Esophagus squamous epithelium (tissue), 5 donors: ENCODE measurements around the gene MBTD1. TPM values are rescaled to one million over a fixed set of nuclear protein-coding genes. Genes with fewer than 3 reads are reported as not detected.

ENCODE experiments used
- DNase-seq: peaks from one replicate; lab custom pipeline; 2025; lab: John Stamatoyannopoulos, UW
- H3K27ac ChIP-seq, 4 donors: fragments of 200-600 bp; sonication (generic); one replicate each; pipeline ENCODE4 v1.5.1; 2016 to 2019; ENCODE audit warnings: mild to moderate bottlenecking in 1 of 4
- H3K27me3 ChIP-seq, 4 donors: fragments of 200-600 bp; sonication (generic); 1 replicate in 3 of 4; 2 replicates in 1 of 4; pipeline versions ENCODE4 v1.5.1 to v1.6.0; 2017 to 2021; ENCODE audit warnings: antibody characterized with exemption in 1 of 4
- H3K36me3 ChIP-seq, 3 donors: fragments of 200-600 bp; sonication (generic); one replicate each; pipeline ENCODE4 v1.5.1; 2016 to 2019
- H3K4me1 ChIP-seq, 3 donors: fragments of 200-600 bp; sonication (generic); one replicate each; pipeline ENCODE4 v1.5.1; 2017 to 2019
- H3K4me3 ChIP-seq, 4 donors: fragments of 200-600 bp; sonication (generic); 1 replicate in 3 of 4; 2 replicates in 1 of 4; pipeline ENCODE4 v1.5.1; 2016 to 2019; ENCODE audit warnings: mild to moderate bottlenecking in 2 of 4, moderate library complexity in 1 of 4
- H3K9me3 ChIP-seq, 3 donors: fragments of 200-600 bp; sonication (generic); one replicate each; pipeline ENCODE4 v1.5.1; 2016 to 2019
- POLR2A ChIP-seq, 4 donors: fragments of 450-650 bp; IDR thresholded peaks; one replicate each; pipeline ENCODE4 v1.6.1; 2017; ENCODE audit warnings: antibody characterized with exemption in 4 of 4, mild to moderate bottlenecking in 4 of 4, moderate library complexity in 3 of 4
- WGBS, 2 donors: methylation state at CpG; one replicate each; pipeline ENCODE4 v1.1.5; 2018; 5-methylcytosine and 5-hydroxymethylcytosine counted together
- intact Hi-C: fragments of 100-400 bp; cut with DNase I; formaldehyde crosslinking; loops from one replicate; pipeline ENCODE4 v1.15.0; 2022
- total RNA-seq, 4 donors: library from RNA; depleted of rRNA; stranded (reverse); fragments of >200 nt; gene quantifications; one replicate each; pipeline ENCODE4 v1.1.0, GENCODE V29; 2016
- TF ChIP-seq, protein P1 (sequence below), 6 experiments: fragments of 450-650 bp in 4 of 6; fragments of 200-600 bp in 2 of 6; sonication (generic) in 2 of 6; IDR thresholded peaks; one replicate each; pipeline ENCODE4 v1.5.1; 2016 to 2019; ENCODE audit warnings: antibody characterized with exemption in 6 of 6, mild to moderate bottlenecking in 4 of 6, moderate library complexity in 4 of 6
- donor health status: DM: yes; HTN: yes; CAD: no.

Gene MBTD1
- total RNA-seq, 4 donors from 2014 or later, result 6.1 to 21.4 (median 9.4) TPM

DNA sequence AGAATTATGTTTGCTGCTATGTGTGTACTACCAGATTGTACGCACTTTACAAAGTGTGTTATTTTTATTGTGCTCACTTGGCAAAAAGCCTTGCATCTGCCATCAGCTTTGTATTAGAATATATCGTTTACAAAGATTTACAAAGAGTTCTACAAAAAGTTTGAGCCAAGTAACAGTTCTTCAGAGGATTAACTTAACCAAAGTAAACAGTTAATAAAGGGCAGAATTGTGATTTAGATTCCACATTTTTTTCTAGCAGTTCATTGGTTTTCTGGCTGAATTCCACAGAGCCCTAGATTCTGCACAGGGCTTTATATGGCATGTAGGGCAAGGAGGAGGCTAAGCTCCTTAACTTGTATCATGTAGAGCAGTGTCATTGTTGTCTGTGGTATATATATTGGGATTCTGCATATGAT, 29.9 kb upstream of the MBTD1 start:
- DNase-seq, result no peak
- Histone ChIP-seq H3K27ac (peak overlapping the region in 3 of 4 donors; percentile 1 to 69 (median 45)), H3K9me3 (no peaks in the 10 kb centered on the region), H3K4me1 (no peaks in the 10 kb centered on the region), H3K27me3 (no peaks in the 10 kb centered on the region), H3K4me3 (no peak overlapping the region), H3K36me3 (peaks cover 3 to 99% (median 18%) of the 10 kb centered on the region in 3 donors)
- TF ChIP-seq, protein P1, sequence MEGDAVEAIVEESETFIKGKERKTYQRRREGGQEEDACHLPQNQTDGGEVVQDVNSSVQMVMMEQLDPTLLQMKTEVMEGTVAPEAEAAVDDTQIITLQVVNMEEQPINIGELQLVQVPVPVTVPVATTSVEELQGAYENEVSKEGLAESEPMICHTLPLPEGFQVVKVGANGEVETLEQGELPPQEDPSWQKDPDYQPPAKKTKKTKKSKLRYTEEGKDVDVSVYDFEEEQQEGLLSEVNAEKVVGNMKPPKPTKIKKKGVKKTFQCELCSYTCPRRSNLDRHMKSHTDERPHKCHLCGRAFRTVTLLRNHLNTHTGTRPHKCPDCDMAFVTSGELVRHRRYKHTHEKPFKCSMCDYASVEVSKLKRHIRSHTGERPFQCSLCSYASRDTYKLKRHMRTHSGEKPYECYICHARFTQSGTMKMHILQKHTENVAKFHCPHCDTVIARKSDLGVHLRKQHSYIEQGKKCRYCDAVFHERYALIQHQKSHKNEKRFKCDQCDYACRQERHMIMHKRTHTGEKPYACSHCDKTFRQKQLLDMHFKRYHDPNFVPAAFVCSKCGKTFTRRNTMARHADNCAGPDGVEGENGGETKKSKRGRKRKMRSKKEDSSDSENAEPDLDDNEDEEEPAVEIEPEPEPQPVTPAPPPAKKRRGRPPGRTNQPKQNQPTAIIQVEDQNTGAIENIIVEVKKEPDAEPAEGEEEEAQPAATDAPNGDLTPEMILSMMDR (IDR thresholded peaks at IDR 0.05), result no peak
- no peak for TF ChIP-seq POLR2A (IDR thresholded peaks at IDR 0.05)
- 62 to 80% methylated on average over 2 of the region's 2 CpGs for WGBS, 2 donors
- intact Hi-C loops, result no loop called here

DNA sequence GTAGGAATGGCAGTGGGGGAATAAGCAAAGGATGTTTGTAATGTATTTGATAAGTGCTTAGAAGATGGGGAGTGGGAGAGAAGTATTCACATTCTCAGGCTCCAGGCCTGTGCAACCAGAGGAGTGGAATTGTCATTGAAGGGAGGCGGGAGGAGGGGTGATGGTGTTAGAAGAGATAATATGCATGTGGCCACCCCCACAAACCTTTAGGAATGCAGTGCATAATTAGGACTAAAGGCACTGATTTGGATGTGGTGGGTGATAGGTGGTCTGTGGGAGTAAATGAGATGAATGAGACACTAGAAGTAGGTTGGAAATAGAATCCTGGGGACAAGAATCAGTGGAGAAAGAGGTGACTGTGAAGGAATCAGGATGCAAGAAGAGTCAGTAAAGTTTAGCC, 27.6 kb upstream of the MBTD1 start:
- Histone ChIP-seq H3K27me3 (no peaks in the 10 kb centered on the region), H3K4me3 (no peak overlapping the region), H3K9me3 (no peaks in the 10 kb centered on the region), H3K27ac (no peak overlapping the region), H3K36me3 (peaks cover 3 to 100% (median 18%) of the 10 kb centered on the region in 3 donors), H3K4me1 (no peaks in the 10 kb centered on the region)
- 100% methylated on average over 1 of the region's 1 CpG for WGBS, 2 donors
- TF ChIP-seq POLR2A (IDR thresholded peaks at IDR 0.05), result no peak
- TF ChIP-seq, protein P1 (IDR thresholded peaks at IDR 0.05), result no peak
- intact Hi-C loops, result no loop called here
- DNase-seq, result no peak

DNA sequence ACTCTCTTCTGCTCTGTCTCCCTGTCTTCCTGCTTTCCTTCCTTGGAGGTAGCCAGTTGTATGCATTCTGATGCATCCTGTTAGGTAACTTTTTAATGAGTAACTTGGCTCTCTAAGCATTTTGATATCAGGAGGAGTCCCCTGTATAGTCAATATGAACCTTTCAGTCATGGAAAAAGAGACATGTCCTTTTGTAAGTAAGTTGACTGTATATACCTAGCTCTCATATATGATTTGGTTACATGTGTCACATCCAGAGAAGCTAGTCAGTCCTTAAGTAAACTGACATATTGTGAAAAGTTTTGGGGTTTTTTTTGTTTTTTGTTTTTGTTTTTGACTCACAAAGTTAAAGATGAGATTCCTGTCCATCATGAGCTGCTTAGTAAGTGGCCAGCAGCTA, 19.3 kb upstream of the MBTD1 start:
- Histone ChIP-seq H3K9me3 (no peaks in the 10 kb centered on the region), H3K27me3 (no peaks in the 10 kb centered on the region), H3K27ac (no peak overlapping the region), H3K36me3 (peaks cover 8 to 98% (median 17%) of the 10 kb centered on the region in 3 donors), H3K4me3 (no peak overlapping the region), H3K4me1 (no peaks in the 10 kb centered on the region)
- TF ChIP-seq, protein P1 (IDR thresholded peaks at IDR 0.05), result no peak
- TF ChIP-seq POLR2A (IDR thresholded peaks at IDR 0.05), result no peak
- no peak for DNase-seq
- intact Hi-C loops, result no loop called here

DNA sequence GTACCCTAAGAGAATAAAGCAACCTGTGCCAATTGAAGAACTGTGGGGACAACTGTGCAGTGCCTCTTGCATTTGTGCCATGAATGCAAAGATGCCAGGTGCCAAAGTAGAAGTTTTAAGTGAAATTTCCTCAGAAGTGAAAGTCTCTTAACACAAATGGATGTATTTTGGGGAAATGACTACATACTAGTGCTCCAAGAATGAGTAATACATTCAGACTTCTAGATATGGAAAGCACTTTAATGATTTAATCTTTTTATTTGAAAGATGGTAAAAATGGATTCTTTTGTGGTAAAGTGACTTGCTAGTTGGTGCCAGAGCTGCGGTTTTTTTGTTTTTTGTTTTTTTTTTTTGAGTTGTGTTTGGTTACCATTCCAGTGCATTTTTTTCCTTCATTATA, 15.5 kb upstream of the MBTD1 start:
- Histone ChIP-seq H3K36me3 (peaks cover 8 to 98% (median 13%) of the 10 kb centered on the region in 3 donors), H3K4me1 (peaks cover 0 to 5% (median 0%) of the 10 kb centered on the region in 3 donors), H3K27ac (no peak overlapping the region), H3K27me3 (no peaks in the 10 kb centered on the region), H3K9me3 (no peaks in the 10 kb centered on the region), H3K4me3 (no peak overlapping the region)
- intact Hi-C loops, result no loop called here
- 89 to 91% methylated on average over 1 of the region's 1 CpG for WGBS, 2 donors
- TF ChIP-seq, protein P1 (IDR thresholded peaks at IDR 0.05), result no peak
- no peak for TF ChIP-seq POLR2A (IDR thresholded peaks at IDR 0.05)
- DNase-seq, result no peak

DNA sequence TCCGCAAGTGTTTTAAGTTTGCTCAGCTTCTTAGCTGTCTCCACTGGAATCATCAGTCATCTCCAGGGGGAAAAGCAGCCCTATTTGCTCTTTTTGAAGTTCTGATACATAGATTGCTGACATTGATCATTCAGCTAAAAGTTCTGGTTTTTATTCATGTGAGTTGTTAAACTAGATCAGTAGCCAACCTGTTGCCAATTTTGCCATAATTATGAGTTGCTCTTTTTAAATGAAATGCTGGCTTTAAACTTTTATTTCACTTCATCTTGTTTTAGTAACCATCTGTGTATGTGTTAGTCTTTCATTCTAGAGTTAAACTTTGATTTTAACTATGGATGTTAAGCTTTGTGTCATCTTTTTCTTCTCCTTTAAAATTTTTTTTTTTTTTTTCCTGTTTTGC, 13.0 kb upstream of the MBTD1 start:
- no peak overlapping the region for H3K27ac ChIP-seq
- intact Hi-C loops, result no loop called here

More for the DNA sequence above, 13.0 kb upstream of the MBTD1 start:
- 100% methylated on average over 1 of the region's 1 CpG for WGBS, 2 donors
- Histone ChIP-seq H3K36me3 (peaks cover 8 to 98% (median 15%) of the 10 kb centered on the region in 3 donors), H3K4me3 (no peak overlapping the region), H3K4me1 (peaks cover 0 to 5% (median 0%) of the 10 kb centered on the region in 3 donors), H3K27me3 (no peaks in the 10 kb centered on the region), H3K9me3 (no peaks in the 10 kb centered on the region)
- DNase-seq, result no peak
- TF ChIP-seq POLR2A (IDR thresholded peaks at IDR 0.05), result no peak
- TF ChIP-seq, protein P1 (IDR thresholded peaks at IDR 0.05), result no peak
